ENCODE data around the gene NFASC. TPM values are rescaled to one million over a fixed set of nuclear protein-coding genes. Genes with fewer than 3 reads are reported as not detected.

NFASC gene
- total and polyA plus RNA-seq, 2 donors (not counting 3 experiments of a cell fraction or from before 2014, with no cell fraction given), result not detected

DNA sequence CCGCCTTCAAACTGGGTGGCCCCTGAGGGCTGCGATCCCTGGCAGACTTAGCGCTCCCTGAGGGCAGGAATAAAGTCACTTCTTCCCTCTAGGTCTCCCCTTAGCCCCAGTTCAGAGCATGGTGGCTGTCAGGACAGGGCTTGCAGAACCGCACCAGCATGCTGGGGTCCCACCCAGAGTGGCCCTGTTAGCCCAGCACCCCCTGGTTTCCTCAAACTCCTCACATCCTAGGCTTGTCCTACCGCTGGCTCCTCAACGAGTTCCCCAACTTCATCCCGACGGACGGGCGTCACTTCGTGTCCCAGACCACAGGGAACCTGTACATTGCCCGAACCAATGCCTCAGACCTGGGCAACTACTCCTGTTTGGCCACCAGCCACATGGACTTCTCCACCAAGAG is 188.2 kb downstream of the NFASC start:
- no peaks in the 10 kb centered on the region for H4K20me1 ChIP-seq (replicated peaks; ENCODE audit: control insufficient read depth, extremely low read depth, insufficient read depth, low read length)
- no peak for TF ChIP-seq POLR2A (IDR thresholded peaks at IDR 0.05; ENCODE audit: low read depth, low read length)
- TF ChIP-seq MYC (IDR thresholded peaks at IDR 0.05; ENCODE audit: low read depth, low read length), result no peak
- no peak for TF ChIP-seq GATA2 (IDR thresholded peaks at IDR 0.05; ENCODE audit: insufficient read depth, insufficient read length, low read depth, low read length)
- TF ChIP-seq, protein P1, sequence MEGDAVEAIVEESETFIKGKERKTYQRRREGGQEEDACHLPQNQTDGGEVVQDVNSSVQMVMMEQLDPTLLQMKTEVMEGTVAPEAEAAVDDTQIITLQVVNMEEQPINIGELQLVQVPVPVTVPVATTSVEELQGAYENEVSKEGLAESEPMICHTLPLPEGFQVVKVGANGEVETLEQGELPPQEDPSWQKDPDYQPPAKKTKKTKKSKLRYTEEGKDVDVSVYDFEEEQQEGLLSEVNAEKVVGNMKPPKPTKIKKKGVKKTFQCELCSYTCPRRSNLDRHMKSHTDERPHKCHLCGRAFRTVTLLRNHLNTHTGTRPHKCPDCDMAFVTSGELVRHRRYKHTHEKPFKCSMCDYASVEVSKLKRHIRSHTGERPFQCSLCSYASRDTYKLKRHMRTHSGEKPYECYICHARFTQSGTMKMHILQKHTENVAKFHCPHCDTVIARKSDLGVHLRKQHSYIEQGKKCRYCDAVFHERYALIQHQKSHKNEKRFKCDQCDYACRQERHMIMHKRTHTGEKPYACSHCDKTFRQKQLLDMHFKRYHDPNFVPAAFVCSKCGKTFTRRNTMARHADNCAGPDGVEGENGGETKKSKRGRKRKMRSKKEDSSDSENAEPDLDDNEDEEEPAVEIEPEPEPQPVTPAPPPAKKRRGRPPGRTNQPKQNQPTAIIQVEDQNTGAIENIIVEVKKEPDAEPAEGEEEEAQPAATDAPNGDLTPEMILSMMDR (IDR thresholded peaks at IDR 0.05; ENCODE audit: extremely low read depth in 1 of 2, insufficient read depth in 1 of 2, low read depth in 1 of 2, low read length in 2 of 2), result no peak
- TF ChIP-seq EZH2 (IDR thresholded peaks at IDR 0.05; ENCODE audit: borderline replicate concordance, low read depth, low read length, severe bottlenecking), result no peak
- TF ChIP-seq, protein P2, sequence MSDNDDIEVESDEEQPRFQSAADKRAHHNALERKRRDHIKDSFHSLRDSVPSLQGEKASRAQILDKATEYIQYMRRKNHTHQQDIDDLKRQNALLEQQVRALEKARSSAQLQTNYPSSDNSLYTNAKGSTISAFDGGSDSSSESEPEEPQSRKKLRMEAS (IDR thresholded peaks at IDR 0.05; ENCODE audit: insufficient read depth, insufficient read length), result no peak
- no peak for TF ChIP-seq POLR2AphosphoS5 (IDR thresholded peaks at IDR 0.05; ENCODE audit: insufficient read depth, low read depth, low read length)
- H3K9me1 ChIP-seq (replicated peaks; ENCODE audit: control insufficient read depth, extremely low read depth, insufficient read depth, low read length), result no peaks in the 10 kb centered on the region
- ChIA-PET POLR2A (no interaction called here), CTCF (interaction anchor here (1.5 to 1.8 kb wide), 2 partner anchors 68 to 69 kb away, joined by 3 to 6 read pairs; no protein-coding TSS in a partner anchor)
- H3K27me3 ChIP-seq (ENCODE audit: control insufficient read depth in 2 of 2, insufficient read depth in 2 of 2, low read length in 2 of 2), result peaks cover 0 to 2% of the 10 kb centered on the region in 2 experiments
- no peak overlapping the region for H3K4me2 ChIP-seq (ENCODE audit: insufficient read depth, low read length)
- no peaks in the 10 kb centered on the region for H3K79me2 ChIP-seq (ENCODE audit: control insufficient read depth, insufficient read depth, low read length)
- no peak overlapping the region for H3K4me3 ChIP-seq (replicated peaks in 1 of 3; ENCODE audit: insufficient read depth in 1 of 3, low read depth in 1 of 3, low read length in 3 of 3)
- no peaks in the 10 kb centered on the region for H3K36me3 ChIP-seq (ENCODE audit: control insufficient read depth in 2 of 2, extremely low read depth in 1 of 2, insufficient read depth in 2 of 2, low read length in 2 of 2)
- dilution Hi-C loops (cut with MboI; ENCODE audit: extremely low pct_ligation_motif_present, low sequenced_read_pairs) (no loop called here), intact Hi-C loops (cut with micrococcal nuclease) (no loop called here)
- no peaks in the 10 kb centered on the region for H3K9me3 ChIP-seq (replicated peaks; ENCODE audit: control insufficient read depth, insufficient read depth, low read length)
- no peak overlapping the region for H3K9ac ChIP-seq (replicated peaks; ENCODE audit: extremely low read depth, insufficient read depth, low read length)
- FAIRE-seq (no peak), DNase-seq (ENCODE audit: low read depth, low spot score) (no peak)
- H3K27ac ChIP-seq (ENCODE audit: insufficient read depth, low read depth, low read length), result no peak overlapping the region
- no peaks in the 10 kb centered on the region for H3K4me1 ChIP-seq (ENCODE audit: control insufficient read depth, extremely low read depth, insufficient read depth, low read length)
- no peak overlapping the region for H2AFZ ChIP-seq (ENCODE audit: low read depth, low read length)
- no TSS peak for BruUV-seq (replicated peaks)
